Measurements from ENCODE around the gene LPAR5. TPM values are rescaled to one million over a fixed set of nuclear protein-coding genes. Genes with fewer than 3 reads are reported as not detected.

Gene LPAR5
- total RNA-seq, 1 experiment from 2014 or later = 0.15 TPM

- peaks cover 3% of the 10 kb centered on the region for H3K36me3 ChIP-seq (ENCODE audit: insufficient read depth, low read length, poor library complexity, severe bottlenecking)
- intact Hi-C loops (cut with micrococcal nuclease; ENCODE audit: unreplicated experiment) = loop anchor here (2.0 kb wide), 1 partner anchor 29 kb away; no protein-coding TSS in a partner anchor
- CTCF ChIA-PET = interaction anchor here (0.5 kb wide), 1 partner anchor 10 kb away, joined by 5 read pairs; no protein-coding TSS in a partner anchor
- no peak overlapping the region for H3K27ac ChIP-seq (ENCODE audit: low read depth, low read length, poor library complexity, severe bottlenecking)
- POLR2A ChIA-PET (ENCODE audit: low non-redundant PET) = no interaction called here
- no TSS peak for BruUV-seq (replicated peaks)
- peaks cover 3% of the 10 kb centered on the region for H3K4me1 ChIP-seq (ENCODE audit: insufficient read depth, low read length, poor library complexity, severe bottlenecking)
- TF ChIP-seq CTCF (conservative IDR thresholded peaks at IDR 0.05; ENCODE audit: low read depth, low read length) (no peak), EZH2 (IDR thresholded peaks at IDR 0.05; ENCODE audit: borderline replicate concordance, low read depth, low read length, poor library complexity, severe bottlenecking) (no peak)
- H3K4me3 ChIP-seq (ENCODE audit: low read depth, low read length, poor library complexity, severe bottlenecking) = no peak overlapping the region
- DNase-seq (ENCODE audit: low spot score) = no peak
- H3K27me3 ChIP-seq (replicated peaks; ENCODE audit: insufficient read depth, low read depth, low read length, poor library complexity) = no peaks in the 10 kb centered on the region
- H3K9me3 ChIP-seq (ENCODE audit: low read depth, low read length, poor library complexity, severe bottlenecking) = no peaks in the 10 kb centered on the region
Observed at GRCh38 chr12:6644257-6644596, 8.5 kb upstream of the LPAR5 start.

- no TSS peak for BruUV-seq (replicated peaks)
- Histone ChIP-seq H3K27me3 (replicated peaks; ENCODE audit: insufficient read depth, low read depth, low read length, poor library complexity) (no peaks in the 10 kb centered on the region), H3K36me3 (ENCODE audit: insufficient read depth, low read length, poor library complexity, severe bottlenecking) (peaks cover 3% of the 10 kb centered on the region), H3K4me3 (ENCODE audit: low read depth, low read length, poor library complexity, severe bottlenecking) (no peak overlapping the region), H3K27ac (ENCODE audit: low read depth, low read length, poor library complexity, severe bottlenecking) (no peak overlapping the region), H3K4me1 (ENCODE audit: insufficient read depth, low read length, poor library complexity, severe bottlenecking) (peaks cover 3% of the 10 kb centered on the region), H3K9me3 (ENCODE audit: low read depth, low read length, poor library complexity, severe bottlenecking) (no peaks in the 10 kb centered on the region)
- TF ChIP-seq CTCF (conservative IDR thresholded peaks at IDR 0.05; ENCODE audit: low read depth, low read length) = no peak
- no peak for TF ChIP-seq EZH2 (IDR thresholded peaks at IDR 0.05; ENCODE audit: borderline replicate concordance, low read depth, low read length, poor library complexity, severe bottlenecking)
- ChIA-PET POLR2A (ENCODE audit: low non-redundant PET) (no interaction called here), CTCF (no interaction called here)
- DNase-seq (ENCODE audit: low spot score) = no peak
- intact Hi-C loops (cut with micrococcal nuclease; ENCODE audit: unreplicated experiment) = loop anchor here (2.0 kb wide), 1 partner anchor 29 kb away; no protein-coding TSS in a partner anchor
Observed at GRCh38 chr12:6643569-6644256, 8.0 kb upstream of the LPAR5 start.

GRCh38 chr12:6641131-6641530, 5.4 kb upstream of the LPAR5 start:
- Histone ChIP-seq H3K27me3 (replicated peaks; ENCODE audit: insufficient read depth, low read depth, low read length, poor library complexity) (no peaks in the 10 kb centered on the region), H3K4me1 (ENCODE audit: insufficient read depth, low read length, poor library complexity, severe bottlenecking) (no peaks in the 10 kb centered on the region), H3K36me3 (ENCODE audit: insufficient read depth, low read length, poor library complexity, severe bottlenecking) (no peaks in the 10 kb centered on the region), H3K27ac (ENCODE audit: low read depth, low read length, poor library complexity, severe bottlenecking) (no peak overlapping the region), H3K9me3 (ENCODE audit: low read depth, low read length, poor library complexity, severe bottlenecking) (no peaks in the 10 kb centered on the region), H3K4me3 (ENCODE audit: low read depth, low read length, poor library complexity, severe bottlenecking) (no peak overlapping the region)
- CTCF ChIA-PET = no interaction called here
- TF ChIP-seq CTCF (conservative IDR thresholded peaks at IDR 0.05; ENCODE audit: low read depth, low read length) = no peak
- TF ChIP-seq EZH2 (IDR thresholded peaks at IDR 0.05; ENCODE audit: borderline replicate concordance, low read depth, low read length, poor library complexity, severe bottlenecking) = no peak
- intact Hi-C loops (cut with micrococcal nuclease; ENCODE audit: unreplicated experiment) = no loop called here
- no TSS peak for BruUV-seq (replicated peaks)
- POLR2A ChIA-PET (ENCODE audit: low non-redundant PET) = no interaction called here
- no peak for DNase-seq (ENCODE audit: low spot score)

Measured in A673 (cell line).